Neural progenitor cell (in vitro differentiated cells): ENCODE measurements around the gene SFMBT2. TPM values are rescaled to one million over a fixed set of nuclear protein-coding genes. Genes with fewer than 3 reads are reported as not detected.

Source experiments
- DNase-seq: peaks from one replicate; pipeline ENCODE4 v3.0.0-alpha.2; 2016; ENCODE audit warnings: low spot score
- H2AFZ ChIP-seq: fragments of 200-600 bp; sonication (generic); replicated peaks from 2 replicates; pipeline ENCODE4 v1.6.1; 2016; ENCODE audit warnings: antibody characterized with exemption
- H3F3A ChIP-seq: fragments of 200-600 bp; sonication (generic); 2 replicates; pipeline ENCODE4 v1.6.1; 2016; ENCODE audit warnings: antibody characterized with exemption, low read depth
- H3K27ac ChIP-seq: fragments of 200-600 bp; sonication (generic); 2 replicates; pipeline ENCODE4 v1.5.1; 2016; ENCODE audit warnings: mild to moderate bottlenecking
- H3K27me3 ChIP-seq: fragments of 200-600 bp; sonication (generic); 2 replicates; pipeline ENCODE4 v1.6.1; 2016; ENCODE audit warnings: mild to moderate bottlenecking, moderate library complexity
- H3K36me3 ChIP-seq: fragments of 200-600 bp; sonication (generic); 2 replicates; pipeline ENCODE4 v1.5.1; 2016
- H3K4me1 ChIP-seq: fragments of 200-600 bp; sonication (generic); 2 replicates; pipeline ENCODE4 v1.6.1; 2016; ENCODE audit warnings: mixed run types
- H3K4me2 ChIP-seq: fragments of 200-600 bp; sonication (generic); 2 replicates; pipeline ENCODE4 v1.6.1; 2016
- H3K4me3 ChIP-seq: fragments of 200-600 bp; sonication (generic); 2 replicates; pipeline ENCODE4 v1.5.1; 2016
- H3K79me2 ChIP-seq: fragments of 200-600 bp; sonication (generic); 2 replicates; pipeline ENCODE4 v1.6.1; 2016; ENCODE audit warnings: low read depth
- H3K9ac ChIP-seq: fragments of 200-600 bp; sonication (generic); 2 replicates; pipeline ENCODE4 v1.6.1; 2016
- H3K9me3 ChIP-seq: fragments of 200-600 bp; sonication (generic); 2 replicates; pipeline ENCODE4 v1.5.1; 2016; ENCODE audit warnings: low read depth
- H4K20me1 ChIP-seq: fragments of 200-600 bp; sonication (generic); 2 replicates; pipeline ENCODE4 v1.6.1; 2016; ENCODE audit warnings: low read depth
- H3K27ac Mint-ChIP-seq: 3 replicates; pipeline ENCODE4 v1.8.0; 2021; ENCODE audit warnings: mixed read lengths
- H3K27me3 Mint-ChIP-seq: 2 replicates; pipeline ENCODE4 v1.8.0; 2022; ENCODE audit warnings: low read depth, mild to moderate bottlenecking, inconsistent platforms, moderate library complexity, mixed read lengths; ENCODE audit not compliant: insufficient read depth
- H3K36me3 Mint-ChIP-seq: 3 replicates; pipeline ENCODE4 v1.8.0; 2021; ENCODE audit warnings: mixed read lengths
- H3K4me1 Mint-ChIP-seq: 3 replicates; pipeline ENCODE4 v1.8.0; 2021; ENCODE audit warnings: mixed read lengths
- H3K4me3 Mint-ChIP-seq: 3 replicates; pipeline ENCODE4 v1.8.0; 2021; ENCODE audit warnings: mild to moderate bottlenecking, moderate library complexity, mixed read lengths
- H3K9me3 Mint-ChIP-seq: 3 replicates; pipeline ENCODE4 v1.8.0; 2020; ENCODE audit warnings: mixed read lengths
- CTCF ChIP-seq: fragments of 200-600 bp; sonication (generic); IDR thresholded peaks from 2 replicates; pipeline ENCODE4 v1.5.1; 2017; ENCODE audit warnings: antibody characterized with exemption, mild to moderate bottlenecking
- EZH2 ChIP-seq: fragments of 200-600 bp; sonication (generic); IDR thresholded peaks from 2 replicates; pipeline ENCODE4 v1.6.1; 2017; ENCODE audit warnings: antibody characterized with exemption, mild to moderate bottlenecking, moderate library complexity
- EZH2phosphoT487 ChIP-seq: fragments of 200-600 bp; sonication (generic); IDR thresholded peaks from 2 replicates; pipeline ENCODE4 v1.6.1; 2017; ENCODE audit warnings: antibody characterized with exemption
- total RNA-seq: library from RNA; depleted of rRNA; stranded (reverse); fragments of >200 nt; gene quantifications from 2 replicates; pipeline ENCODE4 v1.2.3, GENCODE V29; 2015; ENCODE audit warnings: low replicate concordance

SFMBT2 gene
- total RNA-seq, 1 donor from 2014 or later = 1.8 TPM

GRCh38 chr10:7288060-7288690 lies 122.7 kb downstream of the SFMBT2 start:
- no peak for DNase-seq
- Histone ChIP-seq H3K36me3 (no peaks in the 10 kb centered on the region), H3K4me3 (no peak overlapping the region), H3F3A (no peaks in the 10 kb centered on the region), H3K79me2 (no peaks in the 10 kb centered on the region), H3K4me1 (peaks cover 3% of the 10 kb centered on the region), H3K9ac (no peak overlapping the region), H3K9me3 (no peaks in the 10 kb centered on the region), H3K27me3 (no peaks in the 10 kb centered on the region), H3K27ac (no peak overlapping the region), H3K4me2 (no peak overlapping the region), H4K20me1 (no peaks in the 10 kb centered on the region), H2AFZ (no peak overlapping the region)
- H3K9me3 Mint-ChIP-seq = no peaks in the 10 kb centered on the region
- TF ChIP-seq EZH2phosphoT487 = no peak
- no peaks in the 10 kb centered on the region for H3K4me1 Mint-ChIP-seq
- H3K27ac Mint-ChIP-seq = no peak overlapping the region
- no peaks in the 10 kb centered on the region for H3K27me3 Mint-ChIP-seq
- H3K4me3 Mint-ChIP-seq = no peak overlapping the region
- no peaks in the 10 kb centered on the region for H3K36me3 Mint-ChIP-seq

GRCh38 chr10:7287377-7287776 lies 123.5 kb downstream of the SFMBT2 start:
- Histone ChIP-seq H3K9me3 (no peaks in the 10 kb centered on the region), H3K36me3 (no peaks in the 10 kb centered on the region), H3K4me3 (no peak overlapping the region), H3K27me3 (no peaks in the 10 kb centered on the region), H3K27ac (no peak overlapping the region), H3K4me2 (no peak overlapping the region), H3K9ac (no peak overlapping the region), H3F3A (no peaks in the 10 kb centered on the region), H4K20me1 (no peaks in the 10 kb centered on the region), H3K4me1 (peaks cover 3% of the 10 kb centered on the region), H2AFZ (no peak overlapping the region), H3K79me2 (no peaks in the 10 kb centered on the region)
- Mint-ChIP-seq H3K4me3 (no peak overlapping the region), H3K27ac (no peak overlapping the region), H3K4me1 (no peaks in the 10 kb centered on the region), H3K9me3 (no peaks in the 10 kb centered on the region), H3K36me3 (no peaks in the 10 kb centered on the region), H3K27me3 (no peaks in the 10 kb centered on the region)
- TF ChIP-seq EZH2phosphoT487 (no peak), EZH2 (no peak)
- no peak for DNase-seq

- H3K4me3 ChIP-seq = no peak overlapping the region
- no peaks in the 10 kb centered on the region for H3K9me3 Mint-ChIP-seq
- H3K27ac Mint-ChIP-seq = no peak overlapping the region
- H3K4me1 ChIP-seq = no peaks in the 10 kb centered on the region
- peaks cover 2% of the 10 kb centered on the region for H3K27me3 Mint-ChIP-seq
- no peaks in the 10 kb centered on the region for H3K4me1 Mint-ChIP-seq
- H3K79me2 ChIP-seq = no peaks in the 10 kb centered on the region
- no peak for DNase-seq
- H3K9me3 ChIP-seq = no peaks in the 10 kb centered on the region
- no peak overlapping the region for H3K4me3 Mint-ChIP-seq
- no peak overlapping the region for H3K4me2 ChIP-seq
- no peak overlapping the region for H3K9ac ChIP-seq
- no peaks in the 10 kb centered on the region for H3K27me3 ChIP-seq
- H3K36me3 ChIP-seq = no peaks in the 10 kb centered on the region
- no peaks in the 10 kb centered on the region for H4K20me1 ChIP-seq
- TF ChIP-seq EZH2 = no peak
- no peak for TF ChIP-seq CTCF
- no peak for TF ChIP-seq EZH2phosphoT487
- H3F3A ChIP-seq = no peaks in the 10 kb centered on the region
- no peak overlapping the region for H2AFZ ChIP-seq
- H3K27ac ChIP-seq = no peak overlapping the region
- H3K36me3 Mint-ChIP-seq = no peaks in the 10 kb centered on the region
Observed at GRCh38 chr10:7285522-7286322, 125.1 kb downstream of the SFMBT2 start.

- Histone ChIP-seq H2AFZ (no peak overlapping the region), H3K36me3 (no peaks in the 10 kb centered on the region), H4K20me1 (no peaks in the 10 kb centered on the region), H3K4me3 (no peak overlapping the region), H3K4me2 (no peak overlapping the region), H3K79me2 (no peaks in the 10 kb centered on the region), H3F3A (no peaks in the 10 kb centered on the region), H3K27me3 (no peaks in the 10 kb centered on the region), H3K9me3 (no peaks in the 10 kb centered on the region), H3K4me1 (peaks cover 3% of the 10 kb centered on the region), H3K27ac (no peak overlapping the region), H3K9ac (no peak overlapping the region)
- Mint-ChIP-seq H3K27ac (no peak overlapping the region), H3K4me3 (no peak overlapping the region), H3K36me3 (peaks cover 8% of the 10 kb centered on the region), H3K4me1 (peaks cover 3% of the 10 kb centered on the region), H3K9me3 (peaks cover 2% of the 10 kb centered on the region), H3K27me3 (peaks cover 2% of the 10 kb centered on the region)
- no peak for TF ChIP-seq EZH2phosphoT487
- TF ChIP-seq CTCF = no peak
- no peak for TF ChIP-seq EZH2
- DNase-seq = no peak
Observed at GRCh38 chr10:7283246-7283645, 127.6 kb downstream of the SFMBT2 start.
